ENCODE measurements around the gene SNED1.

SNED1 gene

GRCh38 chr2:241070361-241070760 is 71.9 kb downstream of the SNED1 start:
- no peak for DNase-seq

GRCh38 chr2:241070811-241071676 is 72.6 kb downstream of the SNED1 start:
- no peak for DNase-seq

DNA sequence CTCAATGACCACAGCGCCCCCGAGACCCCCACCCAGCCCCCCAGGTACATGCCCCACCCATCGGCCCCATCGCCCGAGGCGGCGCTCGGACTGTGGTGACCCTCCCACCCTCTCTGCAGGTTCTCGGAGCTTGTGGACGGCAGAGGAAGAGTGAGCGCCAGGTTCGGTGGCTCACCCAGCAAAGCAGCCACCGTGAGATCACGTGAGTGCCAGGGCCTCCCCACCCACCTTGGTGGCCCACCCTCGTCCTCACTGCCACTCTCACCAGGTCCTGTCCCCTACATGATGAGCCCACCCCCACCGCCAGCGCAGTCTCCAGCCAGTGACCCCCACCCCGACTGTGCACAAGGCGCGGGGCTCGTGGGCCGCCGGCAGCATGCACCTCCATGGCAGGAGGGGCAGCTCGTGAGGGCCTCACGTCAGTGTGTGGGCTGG is 73.3 kb downstream of the SNED1 start:
- no peak for DNase-seq

GRCh38 chr2:241072151-241072550 is 73.7 kb downstream of the SNED1 start:
- DNase-seq = no peak

- no peak for DNase-seq
These were observed 74.2 kb downstream of the SNED1 start for GRCh38 chr2:241072553-241073165.

GRCh38 chr2:241073166-241074064 is 75.0 kb downstream of the SNED1 start:
- DNase-seq = no peak

- DNase-seq = no peak
These were observed 75.8 kb downstream of the SNED1 start for GRCh38 chr2:241074065-241074818.

- no peak for DNase-seq
These were observed 76.6 kb downstream of the SNED1 start for GRCh38 chr2:241074901-241075540.

- no peak for DNase-seq
These were observed 82.2 kb downstream of the SNED1 start for GRCh38 chr2:241080405-241081189.

DNA sequence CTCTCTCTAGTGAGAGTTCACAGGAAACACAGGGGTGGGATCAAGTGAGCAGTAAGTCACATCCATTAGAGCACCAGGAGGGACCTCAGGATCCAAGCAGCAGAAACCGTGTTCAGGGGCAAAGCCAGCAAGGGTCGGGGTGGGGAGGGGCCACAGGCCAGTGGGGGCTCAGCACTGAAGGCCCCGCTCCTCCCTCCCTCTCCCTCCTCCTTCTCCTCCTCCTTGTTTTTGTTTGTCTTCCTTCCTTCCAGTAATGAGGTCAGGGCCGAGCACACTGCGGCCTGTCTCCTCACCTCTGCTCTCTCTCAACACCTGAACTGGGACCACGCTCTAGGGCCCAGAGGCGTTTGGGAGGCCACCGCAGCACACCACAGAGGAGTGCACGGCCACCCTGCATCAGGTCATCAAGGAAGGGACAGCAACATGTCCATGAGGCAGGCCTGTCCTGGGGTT is 82.8 kb downstream of the SNED1 start:
- DNase-seq = no peak

- DNase-seq = no peak
These were observed 83.4 kb downstream of the SNED1 start for GRCh38 chr2:241081643-241082340.

DNA sequence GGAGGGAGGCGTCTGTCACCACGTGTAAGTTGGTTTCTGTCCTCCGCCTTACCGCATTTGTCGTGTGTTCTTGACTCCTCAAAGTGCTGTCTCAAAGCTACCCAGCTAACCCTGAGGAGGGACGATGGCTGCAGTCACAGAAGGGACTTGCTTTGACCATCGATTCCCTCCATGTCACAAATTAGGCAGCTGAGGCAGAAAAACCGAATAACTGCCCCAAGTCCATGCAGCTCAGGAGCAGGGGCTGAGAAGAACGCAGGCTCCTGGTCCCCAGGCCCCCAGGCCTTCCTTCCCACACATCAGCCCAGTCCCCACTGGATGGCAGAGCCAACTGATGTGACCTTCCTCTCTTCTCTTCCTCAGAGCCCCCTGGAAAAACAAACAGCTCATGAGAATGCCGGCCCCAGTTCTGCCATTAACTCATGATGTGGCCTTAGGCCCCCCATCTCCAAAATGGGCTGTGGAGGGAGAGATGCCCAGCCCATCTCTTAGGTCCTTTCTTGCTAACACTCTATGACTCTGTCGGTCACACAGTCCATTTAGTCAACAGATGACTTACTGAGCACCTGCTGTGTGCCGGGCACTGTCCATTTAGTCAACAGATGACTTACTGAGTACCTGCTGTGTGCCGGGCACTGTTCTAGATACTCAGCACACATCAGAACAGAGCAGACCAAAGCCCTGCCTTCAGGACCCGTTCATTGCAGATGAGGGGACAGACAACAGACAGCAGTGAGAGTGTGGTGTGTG is 84.1 kb downstream of the SNED1 start:
- no peak for DNase-seq

- no peak for DNase-seq
These were observed 84.6 kb downstream of the SNED1 start for GRCh38 chr2:241083091-241083415.

DNA sequence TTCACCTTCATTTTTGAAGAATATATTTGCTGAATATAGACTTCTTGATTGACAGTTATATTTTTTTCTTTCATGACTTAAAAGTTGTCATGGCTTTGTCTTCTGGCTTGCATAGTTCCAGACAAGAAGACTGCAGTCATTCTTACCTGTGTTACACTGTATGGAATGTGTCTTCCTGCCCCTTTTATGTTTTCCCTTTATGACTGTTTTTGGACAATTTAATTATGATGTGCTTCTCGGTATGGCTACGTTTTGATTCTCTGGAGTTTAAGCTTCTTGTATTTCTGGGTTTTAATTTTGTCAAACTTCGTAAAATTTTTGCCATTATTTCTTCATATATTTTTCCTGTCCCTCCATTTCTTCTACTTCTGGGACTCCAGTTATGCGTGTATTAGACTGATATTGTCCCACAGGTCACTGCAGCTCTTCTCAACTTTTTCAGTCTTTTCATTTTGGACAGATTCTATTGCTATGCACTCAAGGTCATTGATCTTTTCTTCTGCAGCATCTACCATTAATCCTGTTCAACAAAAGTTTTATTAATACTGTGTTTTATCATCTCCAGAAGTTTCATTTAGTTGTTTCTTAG is 86.5 kb downstream of the SNED1 start:
- DNase-seq = no peak

- no peak for DNase-seq
These were observed 89.2 kb downstream of the SNED1 start for GRCh38 chr2:241087420-241088268.

DNA sequence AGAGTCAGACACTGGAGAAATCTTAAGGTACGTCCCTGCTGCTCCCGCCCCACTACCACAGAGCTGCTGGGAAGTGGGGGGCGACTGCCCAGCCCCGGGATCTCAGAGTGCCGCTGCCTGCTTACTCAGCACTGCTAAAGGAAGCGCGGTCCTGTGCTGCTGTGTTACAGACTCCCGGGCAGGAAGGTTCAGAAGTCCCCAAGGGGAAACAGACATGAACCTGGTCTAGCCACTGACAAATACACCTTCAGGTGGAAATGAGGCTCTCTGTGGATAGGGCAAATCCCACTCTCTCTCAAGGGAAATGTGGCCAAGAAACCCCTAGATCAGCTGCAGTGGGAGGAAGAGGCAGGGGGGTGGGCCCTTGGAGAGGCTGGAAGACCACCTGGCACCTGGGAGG is 90.0 kb downstream of the SNED1 start:
- no peak for DNase-seq

DNA sequence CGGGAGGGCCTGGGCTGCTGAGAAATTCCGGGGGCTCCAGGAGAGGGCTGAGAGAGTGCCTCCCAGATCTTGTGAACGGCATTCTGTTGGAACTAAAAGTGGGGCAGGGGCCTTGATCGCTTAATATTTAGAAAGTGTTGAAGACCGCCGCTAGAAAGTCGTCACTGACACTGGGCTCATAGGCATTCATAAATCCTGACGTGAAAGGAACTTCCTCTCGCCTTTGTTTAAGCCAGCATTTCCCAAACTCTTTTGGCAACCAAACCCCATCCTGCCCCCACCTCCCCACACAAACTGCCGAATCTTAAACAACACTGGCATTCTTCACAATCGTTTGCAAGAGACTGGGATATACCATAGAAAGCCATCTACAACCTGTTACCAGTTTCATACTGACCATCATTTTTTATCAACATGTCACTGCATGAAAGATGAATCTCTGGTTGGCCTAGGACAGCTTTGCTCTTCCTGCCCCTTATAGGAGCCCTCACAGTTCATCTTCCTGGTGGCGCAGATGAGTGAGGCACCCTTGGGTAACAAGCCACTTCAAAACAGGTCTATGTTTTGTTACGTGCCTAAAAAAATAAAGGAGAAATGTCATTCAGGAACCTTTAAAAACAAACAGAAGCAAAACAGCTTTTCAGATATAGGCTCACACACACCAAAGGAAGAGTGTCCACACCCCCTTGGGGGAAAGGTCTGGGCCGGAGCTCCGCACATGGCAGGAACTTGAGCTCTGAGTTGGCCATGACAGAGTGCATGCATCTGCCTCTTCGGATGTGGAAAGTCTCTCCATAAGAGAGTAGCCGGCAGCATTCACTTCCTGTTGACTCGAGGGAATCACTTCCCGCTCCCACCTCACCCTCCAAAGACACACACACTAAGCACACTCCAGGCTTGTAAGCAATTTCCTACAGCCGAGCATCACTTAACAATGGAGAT is 90.6 kb downstream of the SNED1 start:
- no peak for DNase-seq
